GM11168 (cell line): ENCODE measurements around the gene TMC6.

Experiments used
- in situ Hi-C: fragments of 300-500 bp; cut with MboI; formaldehyde crosslinking; loops from one replicate; pipeline ENCODE4 v1.12.0; 2022; ENCODE audit warnings: low sequenced_read_pairs; ENCODE audit not compliant: unreplicated experiment

Gene TMC6

GRCh38 chr17:78137392-78138203 is 9.0 kb upstream of the TMC6 start:
- in situ Hi-C loops, result no loop called here

- in situ Hi-C loops, result no loop called here
Measured at GRCh38 chr17:78135858-78136500, 7.4 kb upstream of the TMC6 start.

GRCh38 chr17:78134899-78135385 is 6.4 kb upstream of the TMC6 start:
- in situ Hi-C loops, result loop anchor here (5.0 kb wide), 1 partner anchor 37 kb away; no protein-coding TSS in a partner anchor

- in situ Hi-C loops, result loop anchor here (5.0 kb wide), 1 partner anchor 38 kb away; no protein-coding TSS in a partner anchor
Measured at GRCh38 chr17:78133971-78134898, 5.7 kb upstream of the TMC6 start.

- in situ Hi-C loops, result loop anchor here (5.0 kb wide), 1 partner anchor 39 kb away; no protein-coding TSS in a partner anchor
Measured at GRCh38 chr17:78133179-78133951, 4.8 kb upstream of the TMC6 start.

- in situ Hi-C loops, result loop anchor here (5.0 kb wide), 1 partner anchor 40 kb away; no protein-coding TSS in a partner anchor
Measured at GRCh38 chr17:78132767-78133178, 4.2 kb upstream of the TMC6 start.

GRCh38 chr17:78132084-78132676 is 3.6 kb upstream of the TMC6 start:
- in situ Hi-C loops, result loop anchor here (5.0 kb wide), 1 partner anchor 40 kb away; no protein-coding TSS in a partner anchor

- in situ Hi-C loops, result loop anchor here (5.0 kb wide), 1 partner anchor 41 kb away; no protein-coding TSS in a partner anchor
Measured at GRCh38 chr17:78131172-78132083, 2.9 kb upstream of the TMC6 start.

GRCh38 chr17:78130437-78131101 is 2.0 kb upstream of the TMC6 start, which contains the start of gene TMC8:
TMC8 (plus strand) TSS chr17:78130771; CDS start chr17:78131589, 818 bp downstream.
- in situ Hi-C loops, result loop anchor here (5.0 kb wide), 1 partner anchor 42 kb away; no protein-coding TSS in a partner anchor

GRCh38 chr17:78130090-78130436 is 1.5 kb upstream of the TMC6 start:
- in situ Hi-C loops, result loop anchor here (5.0 kb wide), 1 partner anchor 42 kb away; no protein-coding TSS in a partner anchor

- in situ Hi-C loops, result loop anchor here (5.0 kb wide), 1 partner anchor 43 kb away; no protein-coding TSS in a partner anchor
Measured at GRCh38 chr17:78129351-78130089, 965 bp upstream of the TMC6 start.

- in situ Hi-C loops, result no loop called here
Measured at GRCh38 chr17:78127888-78128550, 536 bp downstream of the TMC6 start.

GRCh38 chr17:78127239-78127887 is 1.2 kb downstream of the TMC6 start:
- in situ Hi-C loops, result no loop called here

- in situ Hi-C loops, result no loop called here
Measured at GRCh38 chr17:78126895-78127238, 1.7 kb downstream of the TMC6 start.
